SK-N-MC (cell line): ENCODE results near the gene SELENOS.

ENCODE experiments used
- EZH2 ChIP-seq: fragments of 200-600 bp; sonication (generic); IDR thresholded peaks from one replicate; pipeline ENCODE4 v1.6.1; 2017; ENCODE audit warnings: antibody characterized with exemption
- FOXP2 ChIP-seq: optimal IDR thresholded peaks from 2 replicates; pipeline ENCODE3; 2011; ENCODE audit warnings: mild to moderate bottlenecking, moderate library complexity; ENCODE audit not compliant: insufficient read depth; ENCODE audit errors: extremely low read length, control extremely low read depth
- POLR2AphosphoS5 ChIP-seq: IDR thresholded peaks from 2 replicates; pipeline ENCODE4 v1.6.1; 2012; ENCODE audit warnings: mild to moderate bottlenecking, low read depth, low read length, borderline replicate concordance

DNA sequence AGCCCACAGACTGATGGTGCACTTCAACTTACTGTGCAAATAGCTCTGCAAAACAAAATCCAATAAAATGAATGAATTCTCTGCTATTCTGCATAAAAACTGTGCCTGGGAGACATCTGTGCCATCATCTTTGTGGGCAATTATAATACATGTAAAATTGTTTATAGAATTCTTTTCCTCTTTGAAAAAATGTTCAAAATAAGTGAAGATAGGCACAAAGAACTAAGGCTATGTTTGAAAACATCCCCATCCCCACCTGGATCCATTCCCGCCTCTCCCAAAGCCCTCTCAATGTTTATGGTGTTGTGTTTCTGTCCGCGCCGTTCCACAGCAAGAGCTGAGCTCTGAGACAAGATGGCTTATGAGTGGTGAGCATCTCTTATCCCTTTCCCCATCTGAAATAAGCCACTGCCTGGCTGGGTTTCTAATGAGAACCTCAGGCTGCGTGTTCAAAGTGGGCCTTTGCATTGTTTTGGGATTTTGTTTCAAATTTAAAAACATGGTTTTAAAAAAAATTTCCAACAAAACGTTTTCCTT lies 40.1 kb upstream of the SELENOS start:
- TF ChIP-seq POLR2AphosphoS5 (no peak), EZH2 (no peak), FOXP2 (no peak)
